Skeletal muscle tissue (tissue), 4 donors: ENCODE data around the gene HECTD3. TPM values are rescaled to one million over a fixed set of nuclear protein-coding genes. Genes with fewer than 3 reads are reported as not detected.
"Not testable (repeated sequence)": the region's sequence is repeated elsewhere in the genome, so short reads cannot be mapped to it uniquely, and the experiment has no call there.

ENCODE experiments used
- H3K27ac ChIP-seq: one replicate; pipeline ENCODE4 v1.7.0; 2013; ENCODE audit warnings: mild to moderate bottlenecking, low read depth, low read length, inconsistent platforms
- H3K27me3 ChIP-seq, 3 donors: one replicate each; pipeline ENCODE4 v1.7.0; 2013; ENCODE audit warnings: low read length in 3 of 3; ENCODE audit not compliant: control insufficient read depth in 3 of 3, insufficient read depth in 3 of 3
- H3K36me3 ChIP-seq, 3 donors: one replicate each; pipeline ENCODE4 v1.7.0; 2013; ENCODE audit warnings: low read length in 3 of 3; ENCODE audit not compliant: control insufficient read depth in 3 of 3, insufficient read depth in 3 of 3
- H3K4me1 ChIP-seq, 3 donors: one replicate each; pipeline ENCODE4 v1.7.0; 2013; ENCODE audit warnings: low read length in 3 of 3, mild to moderate bottlenecking in 3 of 3; ENCODE audit not compliant: control insufficient read depth in 3 of 3, insufficient read depth in 3 of 3
- H3K4me3 ChIP-seq, 3 donors: one replicate each; pipeline ENCODE4 v1.7.0; 2013; ENCODE audit warnings: low read length in 3 of 3
- H3K9ac ChIP-seq, 3 donors: one replicate each; pipeline ENCODE4 v1.7.0; 2013; ENCODE audit warnings: low read length in 3 of 3, mild to moderate bottlenecking in 3 of 3, moderate library complexity in 2 of 3, low read depth in 1 of 3
- H3K9me3 ChIP-seq, 3 donors: one replicate each; pipeline ENCODE4 v1.7.0; 2013; ENCODE audit warnings: low read length in 3 of 3; ENCODE audit not compliant: control insufficient read depth in 3 of 3
- total RNA-seq: library from RNA; depleted of rRNA; stranded (reverse); fragments of >200 nt; gene quantifications from one replicate; pipeline ENCODE4 v1.2.3, GENCODE V29; 2014
- donor health status: Osteomylitis.

The HECTD3 gene
- total RNA-seq, 1 donor from 2014 or later, result 8.9 TPM

DNA sequence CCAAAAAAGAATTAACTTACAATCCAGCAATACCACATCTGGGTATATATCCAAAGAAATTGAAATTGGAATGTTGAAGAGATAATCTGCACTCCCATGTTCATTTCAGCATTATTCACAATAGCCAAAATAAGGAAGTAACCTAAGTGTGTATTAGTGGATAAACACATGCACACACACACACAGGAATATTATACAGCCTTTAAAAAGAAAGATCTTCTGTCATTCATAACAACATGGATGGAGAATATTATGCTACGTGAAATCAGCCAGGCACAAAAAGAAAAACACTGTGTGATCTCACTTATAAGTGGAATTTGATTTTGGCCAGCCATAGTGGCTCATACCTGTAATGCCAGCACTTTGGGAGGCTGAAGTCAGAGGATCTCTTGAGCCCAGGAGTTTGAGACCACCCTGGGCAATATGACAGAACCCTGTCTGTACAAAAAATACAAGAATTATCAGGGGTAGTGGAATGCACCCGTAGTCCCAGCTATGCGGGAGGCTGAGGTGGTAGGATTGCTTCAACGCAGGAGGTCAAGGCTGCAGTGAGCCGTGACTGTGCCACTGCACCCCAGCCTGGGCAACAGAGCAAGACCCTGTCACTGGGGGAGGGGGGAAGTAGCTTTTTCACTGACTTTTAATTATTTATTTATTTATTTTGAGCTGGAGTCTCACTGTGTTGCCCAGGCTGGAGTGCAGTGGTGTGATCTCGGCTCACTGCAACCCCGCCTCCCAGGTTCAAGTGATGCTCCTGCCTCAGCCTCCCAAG is 15.5 kb downstream of the HECTD3 start:
- Histone ChIP-seq H3K4me1 (peaks cover 0 to 3% (median 2%) of the 10 kb centered on the region in 3 donors), H3K36me3 (no peaks in the 10 kb centered on the region), H3K27ac (no peak overlapping the region), H3K9me3 (no peaks in the 10 kb centered on the region), H3K9ac (no peak overlapping the region), H3K27me3 (no peaks in the 10 kb centered on the region), H3K4me3 (no peak overlapping the region)

- Histone ChIP-seq H3K36me3 (no peaks in the 10 kb centered on the region), H3K4me3 (no peak overlapping the region), H3K9ac (no peak overlapping the region), H3K4me1 (no peaks in the 10 kb centered on the region), H3K9me3 (no peaks in the 10 kb centered on the region), H3K27ac (no peak overlapping the region), H3K27me3 (no peaks in the 10 kb centered on the region)
Measured at GRCh38 chr1:44994309-44994898, 16.7 kb downstream of the HECTD3 start.

DNA sequence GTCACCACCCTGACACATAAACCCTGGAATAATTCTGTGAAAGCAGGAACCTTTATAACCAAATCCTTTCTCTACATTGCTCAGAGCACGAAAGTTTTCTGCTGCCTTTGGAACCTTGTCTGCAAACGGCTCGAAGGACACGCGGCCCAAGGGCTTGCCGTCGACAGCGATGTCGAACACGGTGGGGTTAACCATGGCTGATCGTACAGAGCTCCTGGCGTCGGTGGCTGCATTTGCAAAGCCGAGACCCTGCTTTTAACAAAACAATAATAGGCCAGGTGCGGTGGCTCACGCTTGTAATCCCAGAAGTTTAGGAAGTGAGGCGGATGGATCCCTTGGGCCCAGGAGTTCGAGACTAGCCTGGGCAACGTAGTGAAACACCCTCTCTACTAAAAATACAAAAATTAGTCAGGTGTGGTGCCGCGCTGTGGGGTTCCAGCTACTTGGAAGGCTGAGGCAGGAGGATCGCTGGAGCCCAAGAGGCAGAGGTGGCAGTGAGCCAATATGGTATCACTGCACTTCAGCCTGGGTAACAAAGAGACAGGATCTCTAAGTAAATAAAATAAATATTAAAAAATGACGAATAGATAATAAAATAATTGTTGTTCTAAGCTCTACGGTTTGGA is 22.5 kb downstream of the HECTD3 start:
- Histone ChIP-seq H3K9ac (no peak overlapping the region), H3K9me3 (no peaks in the 10 kb centered on the region), H3K27ac (no peak overlapping the region), H3K4me3 (no peak overlapping the region), H3K4me1 (peaks cover 11 to 15% (median 14%) of the 10 kb centered on the region in 3 donors), H3K36me3 (no peaks in the 10 kb centered on the region), H3K27me3 (no peaks in the 10 kb centered on the region)

DNA sequence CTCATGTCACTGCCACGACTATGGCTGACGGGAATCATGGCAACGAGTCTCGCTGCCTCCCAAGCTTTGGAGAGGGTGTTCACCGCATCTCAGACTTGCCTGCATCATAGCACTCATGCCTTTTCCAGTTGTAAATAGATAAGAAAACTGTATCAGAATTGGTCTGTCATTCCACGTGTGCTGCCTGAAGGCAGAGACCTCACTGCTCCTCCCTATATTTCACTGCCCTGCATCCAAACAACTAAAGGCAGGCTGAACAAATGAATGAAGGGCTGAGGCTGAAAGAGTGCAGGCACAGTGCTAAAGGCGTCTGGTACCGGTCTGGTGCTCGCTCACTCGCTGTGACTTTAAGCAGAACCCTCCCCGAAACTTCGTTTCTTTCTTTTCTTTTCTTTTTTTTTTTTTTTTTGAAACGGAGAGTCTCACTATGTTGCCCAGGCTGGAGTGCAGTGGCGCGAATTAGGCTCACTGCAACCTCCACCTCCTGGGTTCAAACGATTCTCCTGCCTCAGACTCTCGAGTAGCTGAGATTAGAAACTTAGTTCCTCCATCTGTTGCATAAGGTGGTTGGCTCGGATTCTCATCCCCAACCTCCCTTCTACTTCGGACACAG is 25.3 kb downstream of the HECTD3 start:
- Histone ChIP-seq H3K4me1 (peaks cover 17 to 30% (median 21%) of the 10 kb centered on the region in 3 donors), H3K9ac (peak overlapping the region; percentile 87 to 98 (median 96)), H3K4me3 (peak overlapping the region; percentile 93 to 99 (median 96)), H3K27ac (peak overlapping the region; percentile 81), H3K36me3 (peaks cover 0 to under 1% (median 0%) of the 10 kb centered on the region in 3 donors), H3K9me3 (no peaks in the 10 kb centered on the region), H3K27me3 (no peaks in the 10 kb centered on the region)

DNA sequence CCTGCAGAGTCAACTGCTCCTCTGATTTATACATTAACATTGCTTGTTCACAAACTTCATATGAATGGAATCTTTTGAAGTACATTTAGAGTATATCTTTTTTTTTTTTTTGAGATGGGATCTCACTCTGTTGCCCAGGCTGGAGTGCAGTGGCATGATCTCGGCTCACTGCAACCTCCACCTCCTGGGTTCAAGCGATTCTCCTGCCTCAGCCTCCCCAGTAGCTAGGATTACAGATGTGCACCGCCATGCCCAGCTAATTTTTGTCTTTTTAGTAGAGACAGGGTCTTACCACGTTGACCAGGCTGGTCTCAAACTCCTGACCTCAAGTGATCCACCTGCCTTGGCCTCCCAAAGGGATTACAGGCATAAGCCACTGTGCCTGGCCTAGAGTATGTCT is 33.8 kb downstream of the HECTD3 start:
- not testable (repeated sequence) for H3K9me3 ChIP-seq, H3K9ac ChIP-seq, H3K27ac ChIP-seq, H3K27me3 ChIP-seq, H3K4me3 ChIP-seq
- peaks cover 12 to 27% (median 25%) of the 10 kb centered on the region in 3 donors for H3K4me1 ChIP-seq
- H3K36me3 ChIP-seq, result peaks cover 18 to 47% (median 35%) of the 10 kb centered on the region in 3 donors

DNA sequence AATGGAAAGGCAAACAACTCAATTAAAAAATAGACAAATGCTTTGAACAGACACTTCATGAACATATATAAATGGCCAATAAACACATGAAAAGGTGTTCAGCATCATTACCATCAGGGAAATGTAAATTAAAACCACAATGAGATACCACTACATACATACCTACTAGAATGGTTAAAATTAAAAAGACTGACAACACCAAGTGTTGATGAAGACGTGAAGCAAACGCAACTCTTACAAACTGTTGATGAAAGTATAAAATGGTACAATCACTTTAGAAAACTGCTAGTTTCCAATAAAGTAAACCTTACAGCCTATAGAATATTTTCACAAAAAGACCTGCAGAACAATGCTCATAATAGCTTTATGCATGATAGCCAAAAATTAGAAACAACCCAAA is 34.9 kb downstream of the HECTD3 start:
- Histone ChIP-seq H3K9ac (no peak overlapping the region), H3K9me3 (no peaks in the 10 kb centered on the region), H3K27ac (no peak overlapping the region), H3K4me1 (peaks cover 12 to 22% (median 16%) of the 10 kb centered on the region in 3 donors), H3K27me3 (no peaks in the 10 kb centered on the region), H3K4me3 (no peak overlapping the region), H3K36me3 (peaks cover 18 to 53% (median 37%) of the 10 kb centered on the region in 3 donors)

GRCh38 chr1:44973645-44974044 is 37.5 kb downstream of the HECTD3 start:
- peaks cover 18 to 53% (median 36%) of the 10 kb centered on the region in 3 donors for H3K36me3 ChIP-seq
- H3K4me3 ChIP-seq, result no peak overlapping the region
- peaks cover 0 to 1% (median under 1%) of the 10 kb centered on the region in 3 donors for H3K4me1 ChIP-seq
- no peak overlapping the region for H3K9ac ChIP-seq
- no peaks in the 10 kb centered on the region for H3K9me3 ChIP-seq
- no peak overlapping the region for H3K27ac ChIP-seq
- H3K27me3 ChIP-seq, result no peaks in the 10 kb centered on the region

DNA sequence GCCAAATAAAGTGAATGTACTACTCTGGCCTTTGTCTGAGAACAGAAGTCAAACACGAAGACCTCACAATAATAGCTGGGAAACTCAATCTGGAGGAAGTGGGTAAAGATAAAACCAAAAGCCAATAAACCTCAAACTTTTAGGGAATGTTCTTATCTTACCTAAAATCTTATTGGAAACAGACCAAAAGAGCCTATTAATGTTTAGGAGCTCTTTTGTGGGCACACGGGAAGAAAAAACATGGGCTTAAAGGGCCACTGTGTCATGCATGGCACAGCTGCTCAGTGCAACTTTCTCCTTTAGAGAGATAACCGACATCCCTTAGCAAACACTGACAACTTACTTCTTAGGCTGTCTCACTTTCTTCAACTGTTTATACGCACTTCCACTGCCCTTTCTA is 40.8 kb downstream of the HECTD3 start:
- no peaks in the 10 kb centered on the region for H3K9me3 ChIP-seq
- no peak overlapping the region for H3K9ac ChIP-seq
- no peaks in the 10 kb centered on the region for H3K4me1 ChIP-seq
- H3K4me3 ChIP-seq, result no peak overlapping the region
- peaks cover 7 to 24% (median 13%) of the 10 kb centered on the region in 3 donors for H3K36me3 ChIP-seq
- H3K27ac ChIP-seq, result no peak overlapping the region
- no peaks in the 10 kb centered on the region for H3K27me3 ChIP-seq

DNA sequence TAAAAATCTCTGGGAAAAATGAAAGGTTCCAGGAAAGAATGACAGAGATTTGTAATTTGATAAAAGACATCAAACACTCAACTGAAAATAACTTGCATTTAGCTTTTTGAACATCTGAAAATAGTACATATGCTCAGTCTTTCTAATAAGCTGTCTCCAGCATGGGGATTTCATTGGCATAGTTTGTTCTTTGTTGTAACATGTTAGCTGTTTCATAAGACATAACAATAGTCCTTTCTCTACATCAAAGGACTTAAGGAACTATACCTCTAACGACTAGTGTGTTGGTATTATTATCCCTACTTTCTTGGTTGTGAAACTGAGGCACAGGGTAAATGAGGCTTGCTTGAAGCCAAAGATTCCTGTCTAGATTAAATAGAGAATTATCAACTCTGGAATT is 46.7 kb downstream of the HECTD3 start:
- H3K27me3 ChIP-seq, result no peaks in the 10 kb centered on the region
- no peak overlapping the region for H3K9ac ChIP-seq
- H3K4me3 ChIP-seq, result no peak overlapping the region
- no peaks in the 10 kb centered on the region for H3K9me3 ChIP-seq
- H3K4me1 ChIP-seq, result no peaks in the 10 kb centered on the region
- no peaks in the 10 kb centered on the region for H3K36me3 ChIP-seq
- H3K27ac ChIP-seq, result no peak overlapping the region
